Stimulated activated CD4-positive, alpha-beta T cell treated with anti-CD3 and anti-CD28 coated beads, Interleukin-2, amount 100 ng/mL, for 48 hours (primary cell): ENCODE measurements around the gene EPS8L1.
"Not testable (repeated sequence)": the region's sequence is repeated elsewhere in the genome, so short reads cannot be mapped to it uniquely, and the experiment has no call there.

Source experiments
- DNase-seq, 2 donors: peaks; one replicate each; pipeline ENCODE4 v3.0.0-alpha.2; 2020

The EPS8L1 gene

DNA sequence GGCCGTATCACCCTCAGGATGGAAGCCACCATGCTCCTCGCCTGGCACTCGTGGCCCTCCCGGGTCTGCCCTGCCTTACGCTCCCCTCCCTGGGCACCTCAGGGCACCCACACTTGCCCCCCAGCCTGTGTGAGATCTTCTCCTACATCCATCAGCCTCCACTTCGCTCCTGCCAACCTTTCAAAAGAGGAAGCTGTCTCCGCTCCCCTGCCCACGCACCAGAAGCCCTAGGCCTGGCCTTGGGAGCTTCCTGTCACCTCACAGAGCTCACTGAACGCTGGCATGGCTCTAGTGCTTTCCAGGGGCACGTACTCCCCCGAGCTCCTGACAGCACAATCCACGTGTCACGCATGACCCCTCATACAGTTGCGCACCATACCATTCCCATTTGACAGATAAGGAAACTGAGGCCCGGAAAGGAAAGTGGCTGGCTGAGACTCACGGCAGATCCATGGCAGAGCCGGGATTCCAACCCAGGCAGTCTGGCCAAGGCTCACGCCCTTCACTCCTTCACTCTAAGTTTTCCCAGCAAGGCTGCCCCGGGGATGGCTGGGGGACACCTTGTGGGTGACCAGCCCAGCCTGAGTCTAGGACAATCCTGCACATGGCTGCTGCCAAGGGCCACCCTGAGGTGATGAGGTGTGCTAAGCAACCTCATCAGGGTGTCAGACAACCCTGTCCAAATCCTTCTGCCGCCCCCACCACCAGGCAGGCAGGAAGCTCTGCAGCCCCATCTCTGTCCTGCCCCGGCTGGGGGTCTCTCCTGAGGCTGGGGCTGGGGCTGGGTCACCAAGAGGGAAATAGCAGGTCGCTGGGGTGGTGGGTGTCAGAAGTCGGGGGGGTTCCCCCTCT is 22.4 kb downstream of the EPS8L1 start:
- DNase-seq: no peak

DNA sequence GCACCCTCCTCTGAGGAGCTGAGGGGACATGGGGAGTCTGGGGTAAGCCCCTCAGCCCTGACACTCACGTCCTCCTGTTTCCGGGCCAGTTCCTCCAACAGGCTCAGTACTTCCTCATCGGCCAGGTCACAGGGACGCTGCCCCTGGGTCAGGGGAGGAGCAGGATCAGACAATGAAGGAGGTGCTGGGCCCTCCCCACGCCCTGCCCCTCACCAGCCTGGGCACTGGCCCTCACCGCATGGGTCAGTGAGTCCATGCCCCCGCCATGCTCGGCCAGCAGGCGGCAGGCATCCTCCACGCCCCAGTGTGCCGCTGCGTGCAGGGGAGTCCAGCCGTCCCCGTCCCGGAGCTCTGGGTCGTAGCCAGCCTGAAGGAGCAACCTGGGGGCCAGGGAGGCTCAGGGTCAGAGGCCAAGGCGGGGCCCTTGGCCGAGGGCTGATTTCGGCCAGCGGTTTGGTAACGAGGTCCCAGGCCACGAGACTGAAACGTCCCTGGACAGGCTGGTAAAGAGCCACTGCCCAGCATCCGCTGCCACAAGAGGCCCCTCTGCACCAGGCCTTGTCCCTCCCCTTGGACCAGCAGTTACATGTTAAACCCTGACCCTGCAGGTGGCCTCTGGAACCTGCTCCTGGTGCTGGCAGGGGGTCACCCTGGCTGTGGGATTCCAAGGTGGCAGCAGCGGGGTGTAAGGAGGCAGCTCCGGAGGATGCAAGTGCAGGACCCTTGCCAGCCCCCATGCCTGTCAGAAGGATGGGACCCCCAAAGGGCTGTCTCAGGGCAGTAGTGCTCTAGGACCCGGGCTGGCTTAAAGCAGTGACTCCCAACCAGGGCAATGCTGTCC is 23.3 kb downstream of the EPS8L1 start:
- DNase-seq: no peak

DNA sequence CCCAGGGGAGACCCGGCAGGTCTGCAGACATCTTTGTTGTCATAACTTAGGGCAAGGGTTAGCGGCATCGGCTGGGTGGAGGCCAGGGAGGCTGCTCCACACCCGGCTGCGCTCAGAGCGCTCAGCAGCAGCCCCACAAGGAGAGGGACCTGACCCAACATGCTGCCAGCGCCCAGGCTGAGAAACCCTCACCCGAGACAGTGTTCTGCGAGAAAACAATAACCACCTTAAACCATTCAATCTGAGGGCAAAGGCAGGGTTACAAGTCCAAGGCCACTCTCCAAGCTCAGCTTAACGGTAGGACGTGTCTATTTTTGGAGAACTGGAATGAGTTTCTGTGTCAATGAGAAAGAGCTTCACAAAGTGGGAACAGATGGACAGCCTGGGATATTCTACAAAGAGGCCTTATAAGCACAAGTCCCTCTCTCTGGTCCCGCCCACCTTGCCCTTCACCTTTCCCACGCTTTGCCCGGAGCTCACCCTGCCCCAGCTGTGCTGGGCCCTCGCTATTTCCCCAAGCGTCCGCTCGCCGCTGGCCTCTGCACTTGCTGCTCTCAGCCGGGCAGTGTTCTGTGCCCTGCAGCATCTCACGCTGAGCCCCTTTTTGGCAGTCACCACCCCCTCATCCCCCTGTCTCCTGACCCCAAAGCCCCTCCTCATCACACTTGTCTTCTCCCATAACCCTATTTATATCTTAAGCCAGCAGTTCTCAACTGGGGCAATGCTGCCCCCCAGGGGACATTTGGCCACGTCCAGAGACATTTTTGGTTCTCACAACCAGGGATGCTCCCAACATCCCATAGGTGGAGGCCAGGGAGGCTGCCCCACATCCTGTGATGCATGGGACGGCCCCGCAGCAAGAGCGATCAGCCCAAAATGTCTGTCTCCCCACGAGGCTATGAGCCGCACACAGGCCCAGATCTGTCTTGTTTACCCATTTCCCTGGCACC is 24.2 kb downstream of the EPS8L1 start:
- DNase-seq: no peak

DNA sequence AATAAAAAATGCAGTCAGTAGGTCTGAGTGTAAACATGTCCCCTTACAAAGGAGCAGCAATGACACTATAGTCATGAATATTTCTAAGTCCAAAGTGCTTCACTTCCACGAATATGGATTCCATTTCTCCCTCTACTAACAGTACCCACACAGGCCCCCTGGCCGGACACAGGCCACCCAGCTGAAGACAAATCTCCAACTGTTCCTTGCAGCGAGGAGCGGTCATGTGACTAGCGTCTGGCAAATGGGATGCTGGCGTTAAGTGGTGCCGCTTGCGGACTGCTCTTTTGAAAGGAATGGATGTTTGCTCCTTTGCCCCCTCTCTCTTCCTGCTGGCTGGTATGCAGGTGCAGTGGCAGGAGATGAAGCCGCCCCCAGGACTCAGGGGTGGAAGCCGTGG is 25.6 kb downstream of the EPS8L1 start:
- no peak for DNase-seq

DNA sequence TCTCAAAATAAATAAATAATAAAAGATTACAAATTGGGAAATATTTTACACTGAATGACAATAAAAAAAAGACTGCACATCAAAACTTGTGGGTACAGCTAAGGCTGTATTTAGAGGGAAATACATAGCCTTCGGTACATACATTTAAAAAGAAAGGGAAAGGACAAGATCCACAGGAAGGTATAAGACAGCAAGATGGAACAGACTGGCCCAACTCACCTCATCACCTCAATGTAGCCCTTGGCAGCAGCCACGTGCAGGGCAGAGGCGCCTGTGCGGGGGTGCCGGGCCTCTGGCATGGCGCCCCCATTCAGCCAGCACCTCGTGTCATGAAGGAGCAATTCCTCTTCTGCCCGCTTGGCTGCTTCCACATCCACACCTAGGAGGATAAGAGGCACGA is 27.5 kb downstream of the EPS8L1 start:
- no peak for DNase-seq

DNA sequence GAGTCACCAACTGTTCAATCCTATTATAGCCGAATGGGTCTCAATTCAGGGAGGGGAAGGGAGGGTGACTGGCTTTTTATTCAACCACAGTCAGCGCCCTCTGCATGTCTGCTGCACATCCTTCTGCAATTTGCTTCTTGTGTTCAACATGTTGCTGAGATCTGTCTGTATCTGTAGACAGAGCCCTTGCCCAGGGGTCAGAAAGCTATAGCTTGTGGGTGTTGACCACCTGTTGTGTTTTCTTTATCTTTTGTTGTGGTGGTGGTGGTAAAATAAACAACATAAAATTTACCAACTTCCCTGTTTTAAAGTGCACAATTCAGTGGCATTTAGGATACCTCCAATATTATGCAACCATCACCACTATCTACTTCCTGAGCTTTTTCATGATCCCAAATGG is 29.6 kb downstream of the EPS8L1 start:
- no peak for DNase-seq

DNA sequence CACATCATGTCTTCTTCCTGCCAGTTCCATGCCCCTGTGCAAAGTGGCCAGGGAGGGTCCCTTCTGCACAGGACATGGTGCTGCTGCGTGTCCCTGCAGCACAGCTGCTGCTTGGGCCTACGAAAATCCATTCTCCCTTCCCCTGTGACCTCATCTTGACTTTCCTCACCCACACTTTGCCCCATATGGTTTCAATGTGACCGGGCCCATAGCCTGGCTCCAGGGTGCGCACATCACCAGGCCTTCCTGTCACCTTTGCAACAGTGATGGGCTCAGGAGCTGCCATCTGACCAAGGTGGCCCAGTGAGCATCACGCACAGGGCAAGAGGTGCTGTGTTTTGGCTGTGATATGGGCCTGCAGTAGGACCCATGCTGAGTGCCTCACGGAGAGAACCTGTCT is 30.9 kb downstream of the EPS8L1 start:
- no peak for DNase-seq

DNA sequence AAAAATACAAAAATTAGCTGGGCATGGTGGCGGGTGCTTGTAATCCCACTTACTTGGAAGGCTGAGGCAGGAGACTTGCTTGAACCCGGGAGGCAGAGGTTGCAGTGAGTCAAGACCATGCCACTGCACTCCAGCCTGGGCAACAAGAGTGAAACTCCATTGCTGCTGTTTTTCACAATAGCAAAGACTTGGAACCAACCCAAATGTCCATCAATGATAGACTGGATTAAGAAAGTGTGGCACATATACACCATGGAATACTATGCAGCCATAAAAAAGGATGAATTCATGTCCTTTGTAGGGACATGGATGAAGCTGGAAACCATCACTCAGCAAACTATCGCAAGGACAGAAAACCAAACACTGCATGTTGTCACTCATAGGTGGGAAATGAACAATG is 31.6 kb downstream of the EPS8L1 start:
- DNase-seq: not testable (repeated sequence)

DNA sequence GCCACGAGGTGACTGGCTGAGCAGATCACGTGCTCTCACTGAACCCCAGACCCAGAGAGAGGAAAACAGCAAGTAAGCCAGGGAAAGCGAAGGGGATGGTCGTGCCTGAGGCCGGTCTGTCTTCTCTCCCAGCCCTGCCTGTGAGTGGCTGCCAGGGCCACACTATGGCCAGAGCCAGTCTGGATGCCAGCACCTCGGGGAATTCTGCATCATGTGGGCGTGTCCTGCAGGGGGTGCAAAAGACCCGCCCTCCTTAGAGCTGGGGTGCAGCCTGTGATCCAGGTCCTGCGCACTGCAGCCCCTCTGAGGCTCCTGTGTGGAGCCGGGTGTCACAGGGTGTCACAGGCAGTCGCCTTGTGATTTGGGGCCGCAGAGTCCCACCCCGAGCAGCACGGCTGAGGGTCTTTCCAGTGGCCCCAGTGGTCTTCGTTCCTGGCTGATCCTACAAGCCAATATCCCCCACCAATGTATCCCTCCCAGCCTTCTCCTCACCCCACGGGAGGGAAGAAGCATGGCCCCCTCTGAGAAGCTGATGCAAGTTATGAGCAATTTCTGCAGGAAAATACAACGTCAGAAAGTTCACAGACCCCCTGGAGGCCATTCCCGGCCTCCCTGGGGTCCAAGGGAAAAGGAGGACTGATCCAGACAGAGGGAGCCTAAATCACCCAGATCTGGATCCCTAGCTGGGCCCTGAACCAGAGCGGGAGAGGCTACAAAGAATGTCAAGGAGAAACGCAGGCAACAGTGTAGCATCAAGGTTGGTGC is 34.0 kb downstream of the EPS8L1 start:
- no peak for DNase-seq

DNA sequence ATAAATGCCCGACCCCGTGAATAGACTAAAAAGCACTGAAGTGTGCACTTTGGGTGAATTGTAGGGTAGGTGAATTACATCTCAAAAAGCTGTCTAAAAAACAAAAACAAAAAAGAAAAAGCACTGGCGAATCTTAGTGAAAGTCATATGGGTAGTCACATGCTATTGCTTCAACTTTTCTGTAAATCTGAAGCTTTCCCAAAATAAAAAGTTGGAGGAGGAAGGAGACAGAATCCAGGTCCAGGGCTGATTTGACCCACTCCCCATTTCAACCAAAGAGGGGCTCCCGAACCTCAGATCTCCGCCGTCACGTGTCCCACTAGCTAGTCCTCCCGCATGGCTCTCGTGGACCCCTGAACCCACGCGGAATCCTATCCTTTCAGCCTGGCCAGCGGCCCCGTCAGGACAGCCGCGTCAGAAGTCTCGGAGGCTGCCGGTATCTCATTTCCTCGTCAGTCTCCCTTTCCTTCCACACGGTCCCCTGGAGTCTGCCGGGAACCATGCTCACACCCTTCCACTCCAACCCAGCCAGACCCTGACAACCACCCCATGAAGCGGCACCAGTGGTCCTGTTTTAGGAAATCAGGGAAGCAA is 35.7 kb downstream of the EPS8L1 start:
- no peak for DNase-seq

DNA sequence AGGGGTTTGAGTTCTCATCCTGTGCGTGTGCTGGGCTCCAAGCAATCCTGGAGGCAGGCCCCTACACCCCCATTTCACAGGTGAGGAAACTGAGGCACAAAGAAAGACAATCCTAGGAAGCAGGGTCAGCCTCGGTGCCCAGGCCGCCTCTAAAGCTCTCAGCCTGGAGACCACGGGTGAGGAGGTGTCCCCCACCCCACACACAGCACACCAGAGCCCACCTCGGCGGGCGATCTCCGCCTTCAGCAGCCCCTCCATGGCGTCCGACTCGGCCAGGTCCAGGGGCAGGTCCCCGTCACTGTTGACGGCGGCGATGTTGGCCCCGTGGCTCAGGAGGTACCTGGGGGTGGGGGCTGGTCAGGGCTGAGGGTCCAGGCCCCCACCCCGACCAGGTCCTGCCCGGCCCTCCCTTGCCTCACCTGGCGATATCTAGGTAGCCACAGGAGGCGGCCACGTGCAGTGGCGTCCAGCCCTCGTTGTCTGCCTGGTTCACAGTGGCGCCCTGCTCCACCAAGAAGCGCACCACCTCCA is 36.6 kb downstream of the EPS8L1 start:
- DNase-seq: no peak

DNA sequence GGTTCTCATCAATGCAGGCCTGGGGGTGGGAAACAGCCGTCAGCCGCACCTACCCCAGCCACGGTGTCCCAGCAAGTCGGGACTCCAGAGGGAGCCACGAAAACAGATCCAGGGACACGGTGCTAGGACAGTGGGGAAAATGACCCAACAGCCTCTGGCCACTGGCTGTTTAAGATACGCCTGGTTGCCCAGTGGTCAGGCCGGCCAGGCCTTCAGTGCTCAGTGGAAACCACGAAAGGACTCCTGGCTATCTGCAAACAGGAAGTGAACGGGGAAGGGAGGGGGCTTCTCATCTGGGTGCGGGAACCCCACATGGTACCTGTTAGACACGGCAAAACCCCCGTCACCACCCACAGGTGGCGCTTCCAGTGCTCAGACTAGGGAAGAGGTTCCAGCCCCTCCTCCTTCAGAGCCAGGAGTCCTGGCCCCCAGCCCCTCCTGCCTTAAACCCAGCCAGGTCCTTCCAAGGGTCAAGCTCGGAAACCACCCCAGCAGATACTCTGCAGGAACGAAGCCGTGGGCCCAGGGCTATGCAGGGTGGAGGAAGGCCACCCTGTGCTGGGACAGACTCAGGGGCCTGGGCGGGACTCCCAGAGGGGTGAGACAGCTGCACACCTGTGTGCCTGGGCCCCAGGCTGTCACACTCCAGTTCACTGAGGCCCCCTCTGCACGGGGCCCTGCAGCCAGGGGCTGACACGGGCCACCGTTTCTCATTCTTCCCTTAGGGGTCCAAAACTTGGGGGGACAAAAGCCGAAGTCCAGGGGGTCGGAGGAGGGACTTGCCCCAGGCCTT is 37.3 kb downstream of the EPS8L1 start:
- no peak for DNase-seq

DNA sequence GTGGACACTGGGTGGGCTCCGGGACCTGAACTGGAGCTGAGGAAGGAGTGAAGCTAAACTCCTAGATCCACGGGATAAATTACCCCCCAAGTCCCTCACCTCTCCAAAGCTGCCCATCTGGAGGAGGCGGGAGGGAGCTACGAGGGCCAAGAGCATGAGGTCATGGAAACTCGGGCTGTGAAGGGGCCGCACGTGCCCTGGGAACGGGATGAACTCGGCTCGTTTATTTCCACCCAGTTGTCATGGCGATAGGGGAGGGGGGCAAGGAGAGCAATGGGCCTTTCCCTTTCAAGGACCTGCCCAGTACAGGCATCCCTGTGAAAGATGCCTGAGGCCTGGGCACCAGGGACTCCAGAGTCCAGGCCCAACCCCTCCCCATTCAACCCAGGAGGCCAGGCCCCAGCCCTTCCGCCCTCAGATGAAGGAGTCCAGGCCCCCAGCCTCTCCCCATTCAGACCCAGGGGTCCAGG is 37.9 kb downstream of the EPS8L1 start:
- no peak for DNase-seq

DNA sequence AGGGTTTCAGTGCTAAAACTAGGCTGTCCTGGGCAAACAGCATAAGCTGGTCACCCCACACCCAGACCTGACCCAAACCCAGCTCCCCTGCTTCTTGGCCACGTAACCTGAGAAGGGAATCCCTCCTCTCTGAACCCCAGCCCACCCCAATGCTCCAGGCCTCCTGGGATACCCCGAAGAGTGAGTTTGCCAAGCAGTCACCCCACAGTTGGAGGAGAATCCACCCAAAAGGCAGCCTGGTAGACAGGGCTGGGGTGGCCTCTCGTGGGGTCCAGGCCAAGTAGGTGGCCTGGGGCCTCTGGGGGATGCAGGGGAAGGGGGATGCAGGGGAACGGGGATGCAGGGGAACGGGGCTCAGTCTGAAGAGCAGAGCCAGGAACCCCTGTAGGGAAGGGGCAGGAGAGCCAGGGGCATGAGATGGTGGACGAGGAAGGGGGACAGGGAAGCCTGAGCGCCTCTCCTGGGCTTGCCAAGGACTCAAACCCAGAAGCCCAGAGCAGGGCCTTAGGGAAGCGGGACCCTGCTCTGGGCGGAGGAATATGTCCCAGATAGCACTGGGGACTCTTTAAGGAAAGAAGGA is 39.0 kb downstream of the EPS8L1 start:
- DNase-seq: no peak

DNA sequence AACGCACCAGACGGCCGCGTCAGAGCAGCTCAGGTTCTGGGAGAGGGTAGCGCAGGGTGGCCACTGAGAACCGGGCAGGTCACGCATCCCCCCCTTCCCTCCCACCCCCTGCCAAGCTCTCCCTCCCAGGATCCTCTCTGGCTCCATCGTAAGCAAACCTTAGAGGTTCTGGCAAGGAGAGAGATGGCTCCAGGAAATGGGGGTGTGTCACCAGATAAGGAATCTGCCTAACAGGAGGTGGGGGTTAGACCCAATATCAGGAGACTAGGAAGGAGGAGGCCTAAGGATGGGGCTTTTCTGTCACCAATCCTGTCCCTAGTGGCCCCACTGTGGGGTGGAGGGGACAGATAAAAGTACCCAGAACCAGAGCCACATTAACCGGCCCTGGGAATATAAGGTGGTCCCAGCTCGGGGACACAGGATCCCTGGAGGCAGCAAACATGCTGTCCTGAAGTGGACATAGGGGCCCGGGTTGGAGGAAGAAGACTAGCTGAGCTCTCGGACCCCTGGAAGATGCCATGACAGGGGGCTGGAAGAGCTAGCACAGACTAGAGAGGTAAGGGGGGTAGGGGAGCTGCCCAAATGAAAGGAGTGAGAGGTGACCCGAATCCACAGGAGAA is 39.9 kb downstream of the EPS8L1 start:
- DNase-seq: no peak

DNA sequence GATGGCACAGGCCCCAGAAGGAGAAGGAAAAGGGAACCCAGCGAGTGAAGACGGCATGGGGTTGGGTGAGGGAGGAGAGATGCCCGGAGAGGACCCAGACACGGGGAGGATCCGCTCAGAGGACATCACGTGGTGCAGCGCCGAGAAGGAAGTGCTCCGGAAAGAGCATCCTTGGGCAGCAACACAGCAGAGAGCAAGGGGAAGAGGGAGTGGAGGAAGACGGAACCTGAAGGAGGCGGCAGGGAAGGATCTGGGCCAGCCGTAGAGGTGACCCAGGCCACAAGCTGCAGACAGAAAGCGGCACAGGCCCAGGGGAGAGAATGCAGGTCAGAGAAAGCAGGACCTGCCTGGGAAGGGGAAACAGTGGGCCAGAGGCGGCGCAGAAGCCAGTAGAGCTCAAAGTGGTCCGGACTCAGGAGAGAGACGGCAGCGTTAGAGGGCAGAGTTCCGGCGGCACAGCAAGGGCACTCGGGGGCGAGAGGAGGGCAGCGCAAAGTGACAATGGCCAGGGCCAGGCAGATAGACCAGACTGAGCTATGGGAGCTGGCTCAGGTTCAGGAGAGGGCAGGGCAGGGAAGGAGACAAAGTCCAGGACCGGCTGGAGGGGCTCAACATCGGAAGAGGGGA is 40.7 kb downstream of the EPS8L1 start:
- peak; percentile 34 to 48 for DNase-seq

DNA sequence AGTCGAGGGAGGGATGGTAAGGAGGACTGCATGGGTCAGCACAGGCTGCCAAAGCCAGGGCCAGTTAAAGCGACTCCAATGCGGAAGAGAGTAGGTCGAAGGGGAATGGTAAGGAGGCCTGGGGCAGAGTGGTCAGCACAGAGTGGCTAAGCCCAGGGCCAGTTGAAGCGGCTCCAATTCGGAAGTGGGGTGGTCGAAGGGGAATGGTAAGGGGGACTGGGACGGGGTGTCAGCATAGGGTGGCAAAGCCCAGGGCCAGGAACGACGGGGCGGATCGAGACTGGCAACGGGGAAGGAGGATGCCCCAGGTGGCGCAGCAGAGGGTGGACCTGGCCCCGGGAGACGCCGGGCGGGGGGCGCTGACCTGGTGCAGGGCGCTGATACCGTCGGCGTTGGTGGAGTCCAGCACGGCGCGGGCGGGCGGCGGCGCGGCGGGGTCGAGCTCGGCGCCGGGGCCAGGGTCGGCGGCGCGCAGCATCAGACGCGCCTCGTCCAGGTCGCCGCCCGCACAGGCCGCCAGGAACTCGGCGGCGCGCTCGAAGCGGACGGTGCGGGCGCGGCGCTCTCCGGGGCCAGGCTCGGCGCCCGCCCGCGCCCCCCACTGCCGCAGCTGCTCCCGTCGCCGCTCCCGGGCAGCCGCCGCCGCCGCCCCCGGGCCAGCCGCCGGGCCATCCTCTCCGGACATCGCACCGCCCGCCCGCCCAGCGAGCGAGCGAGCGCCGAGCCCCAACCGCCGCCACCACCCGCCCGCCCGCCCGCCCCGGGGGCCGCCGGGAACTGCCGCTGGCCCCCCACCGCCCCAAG is 41.4 kb downstream of the EPS8L1 start, which contains the start of gene PPP1R12C:
Gene PPP1R12C (minus strand): TSS at position 779 of the 804 bp plus-strand sequence. CDS start 94 bp downstream, at position 685.
- no peak for DNase-seq
